Bronchial epithelial cell (primary cell): ENCODE measurements around the gene SPAG16. TPM values are rescaled to one million over a fixed set of nuclear protein-coding genes. Genes with fewer than 3 reads are reported as not detected.
A peak's percentile ranks its signal among the peaks of the same experiment; 100 is the strongest.

ENCODE experiments used
- DNase-seq: peaks from one replicate; pipeline ENCODE4 v3.0.0-alpha.2; 2010; ENCODE audit warnings: low read depth
- FAIRE-seq: peaks from 2 replicates; lab custom pipeline; 2011; peaks lifted over from hg19 to GRCh38; lab: Jason Lieb, UNC
- H3K27me3 ChIP-seq: 2 replicates; pipeline ENCODE4 v1.5.1; 2011; ENCODE audit warnings: low read length; ENCODE audit not compliant: control insufficient read depth, insufficient read depth
- H3K36me3 ChIP-seq: 2 replicates; pipeline ENCODE4 v1.5.1; 2011; ENCODE audit warnings: low read length; ENCODE audit not compliant: control insufficient read depth, insufficient read depth
- H3K4me3 ChIP-seq: 2 replicates; pipeline ENCODE4 v1.5.1; 2011; ENCODE audit warnings: mild to moderate bottlenecking, low read depth, low read length, control low read depth
- CTCF ChIP-seq: IDR thresholded peaks from 2 replicates; pipeline ENCODE4 v1.5.1; 2011; ENCODE audit warnings: mild to moderate bottlenecking, moderate library complexity, low read length, control low read depth, inconsistent platforms; ENCODE audit not compliant: insufficient read depth, severe bottlenecking
- total RNA-seq: library from RNA; depleted of rRNA; stranded (reverse); fragments of >200 nt; gene quantifications from 2 replicates; pipeline ENCODE4 v1.2.1, GENCODE V29; 2014

The SPAG16 gene
- total RNA-seq = 10.8 and 26.6 TPM in 2 replicates

- peak within 1 kb of the TSS; percentile 69 for H3K4me3 ChIP-seq
- H3K27me3 ChIP-seq = no peaks in the 10 kb centered on the region
- FAIRE-seq = peak; percentile 47
- DNase-seq = peak; percentile 90
- H3K36me3 ChIP-seq = no peaks in the 10 kb centered on the region
- TF ChIP-seq CTCF = peak; percentile 5
These were observed at the start of gene SPAG16 for GRCh38 chr2:213284105-213285090. TSS of gene SPAG16 (plus strand) at chr2:213284464.

DNA sequence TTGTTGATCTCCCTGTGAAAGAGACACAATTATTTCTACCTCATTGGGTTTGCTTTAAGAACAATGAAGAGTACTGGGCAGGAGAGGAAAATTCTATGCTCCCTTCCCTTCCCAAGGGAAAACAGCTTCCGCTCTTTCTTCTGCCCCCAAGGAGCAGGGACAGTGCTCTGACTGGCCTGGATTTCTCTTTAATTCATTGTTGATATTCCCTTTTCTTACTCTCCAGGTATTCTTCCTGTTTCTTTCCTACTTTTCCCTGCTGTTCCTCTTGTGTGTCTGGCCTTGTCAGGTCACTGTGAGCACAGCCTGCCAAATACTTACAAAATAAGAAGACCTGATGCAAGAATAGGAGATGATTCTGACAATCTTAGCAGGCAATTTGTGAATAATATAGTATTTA is 49.6 kb upstream of the SPAG16 start:
- no peak for TF ChIP-seq CTCF
- Histone ChIP-seq H3K4me3 (no peak overlapping the region), H3K27me3 (no peaks in the 10 kb centered on the region), H3K36me3 (no peaks in the 10 kb centered on the region)
- FAIRE-seq (no peak), DNase-seq (no peak)

GRCh38 chr2:213235741-213236140 is 48.5 kb upstream of the SPAG16 start:
- Histone ChIP-seq H3K27me3 (no peaks in the 10 kb centered on the region), H3K36me3 (no peaks in the 10 kb centered on the region), H3K4me3 (no peak overlapping the region)
- DNase-seq (no peak), FAIRE-seq (no peak)
- TF ChIP-seq CTCF = no peak

DNA sequence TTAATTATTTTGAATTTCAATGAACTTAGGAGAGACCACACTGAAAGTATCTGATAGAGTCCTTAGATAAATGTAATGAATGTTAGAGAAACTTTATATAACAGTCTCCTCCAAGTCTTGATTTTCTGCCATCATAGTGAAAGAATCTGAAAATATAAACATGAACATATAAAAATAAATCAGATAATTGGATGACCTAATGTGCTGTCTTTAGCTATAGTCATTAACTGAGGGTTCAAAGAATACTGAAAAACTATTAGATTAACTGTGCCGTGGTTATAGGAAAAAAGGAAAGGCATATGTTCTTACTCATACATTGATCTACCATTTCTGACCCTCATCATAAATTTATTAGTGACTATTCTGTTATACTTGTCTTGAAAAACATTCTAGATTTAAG is 47.0 kb upstream of the SPAG16 start:
- Histone ChIP-seq H3K4me3 (no peak overlapping the region), H3K27me3 (no peaks in the 10 kb centered on the region), H3K36me3 (no peaks in the 10 kb centered on the region)
- FAIRE-seq (no peak), DNase-seq (no peak)
- no peak for TF ChIP-seq CTCF

DNA sequence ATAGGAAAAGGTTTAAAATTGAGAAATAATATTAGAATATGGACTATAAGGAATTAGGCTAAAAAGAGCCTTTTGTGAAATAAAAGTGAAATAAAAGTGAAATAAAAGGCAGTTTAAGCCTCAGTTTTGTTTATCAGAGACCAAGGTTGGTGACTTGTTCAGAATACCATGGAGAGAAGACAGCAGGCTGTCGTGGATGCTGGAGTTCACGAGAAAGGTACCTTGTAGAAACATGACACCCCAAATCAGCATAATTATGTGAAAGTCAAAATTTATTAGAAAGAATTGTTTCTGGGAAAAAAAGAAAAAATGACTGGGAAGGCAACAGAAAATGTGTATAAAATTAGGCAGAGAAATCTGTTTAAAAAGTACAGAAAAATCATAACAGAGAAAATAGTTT is 46.5 kb upstream of the SPAG16 start:
- Histone ChIP-seq H3K27me3 (no peaks in the 10 kb centered on the region), H3K4me3 (no peak overlapping the region), H3K36me3 (no peaks in the 10 kb centered on the region)
- DNase-seq (no peak), FAIRE-seq (no peak)
- TF ChIP-seq CTCF = no peak
